Common myeloid progenitor, CD34-positive (primary cell): ENCODE results near the gene HCN4. TPM values are rescaled to one million over a fixed set of nuclear protein-coding genes. Genes with fewer than 3 reads are reported as not detected.
"Not testable (repeated sequence)": the region's sequence is repeated elsewhere in the genome, so short reads cannot be mapped to it uniquely, and the experiment has no call there.

Experiments
- CTCF ChIA-PET: fragments of 350-600 bp; sonication (Branson Sonifier 250); formaldehyde crosslinking; loops from one replicate; lab custom pipeline; 2021; ENCODE audit warnings: antibody characterized with exemption; lab: Charles Lee
- POLR2A ChIA-PET: fragments of 350-600 bp; sonication (Branson Sonifier 250); formaldehyde crosslinking; loops from one replicate; lab custom pipeline; 2021; ENCODE audit warnings: antibody characterized with exemption; lab: Charles Lee
- DNase-seq, 3 donors: peaks; one replicate each; pipeline versions ENCODE4 v3.0.0 to v3.0.0-alpha.2; 2013
- H3K27ac ChIP-seq, 2 experiments: 1 replicate in 1 of 2; 2 replicates in 1 of 2; pipeline ENCODE4 v1.7.0; 2013; ENCODE audit warnings: inconsistent platforms in 2 of 2, low read length in 2 of 2, mild to moderate bottlenecking in 2 of 2, low read depth in 1 of 2, moderate library complexity in 1 of 2; ENCODE audit not compliant: severe bottlenecking in 2 of 2, insufficient read depth in 1 of 2, poor library complexity in 1 of 2
- H3K27me3 ChIP-seq, 5 experiments: replicated peaks in 2 of 5; 1 replicate in 3 of 5; 2 replicates in 2 of 5; pipeline versions ENCODE4 v1.6.1 to v1.7.0; 2013; ENCODE audit warnings: low read length in 4 of 5, mild to moderate bottlenecking in 2 of 5, moderate library complexity in 2 of 5, inconsistent platforms in 1 of 5; ENCODE audit not compliant: insufficient read depth in 5 of 5, control insufficient read depth in 4 of 5
- H3K36me3 ChIP-seq, 4 experiments: 1 replicate in 2 of 4; 2 replicates in 2 of 4; pipeline versions ENCODE4 v1.6.1 to v1.7.0; 2013; ENCODE audit warnings: low read length in 3 of 4, control low read depth in 1 of 4, mild to moderate bottlenecking in 1 of 4; ENCODE audit not compliant: control insufficient read depth in 4 of 4, insufficient read depth in 4 of 4
- H3K4me1 ChIP-seq, 4 experiments: 1 replicate in 3 of 4; 2 replicates in 1 of 4; pipeline versions ENCODE4 v1.6.1 to v1.7.1; 2013; ENCODE audit warnings: low read length in 3 of 4, mild to moderate bottlenecking in 3 of 4, control low read depth in 1 of 4, inconsistent platforms in 1 of 4, moderate library complexity in 1 of 4; ENCODE audit not compliant: control insufficient read depth in 4 of 4, insufficient read depth in 4 of 4; ENCODE audit errors: control extremely low read depth in 1 of 4
- H3K4me3 ChIP-seq, 7 experiments: 1 replicate in 4 of 7; 2 replicates in 3 of 7; pipeline versions ENCODE4 v1.5.1 to v1.7.0; 2013; ENCODE audit warnings: mild to moderate bottlenecking in 7 of 7, low read length in 6 of 7, moderate library complexity in 6 of 7, inconsistent platforms in 2 of 7, low read depth in 2 of 7, control low read depth in 1 of 7; ENCODE audit not compliant: insufficient read depth in 4 of 7, control insufficient read depth in 1 of 7; ENCODE audit errors: extremely low read depth in 1 of 7
- H3K9me3 ChIP-seq, 5 experiments: 1 replicate in 4 of 5; 2 replicates in 1 of 5; pipeline versions ENCODE4 v1.6.1 to v1.7.1; 2013; ENCODE audit warnings: low read length in 4 of 5, mild to moderate bottlenecking in 2 of 5, inconsistent platforms in 1 of 5, low read depth in 1 of 5, moderate library complexity in 1 of 5; ENCODE audit not compliant: control insufficient read depth in 4 of 5, insufficient read depth in 2 of 5; ENCODE audit errors: control extremely low read depth in 1 of 5
- WGBS: methylation state at CpG from one replicate; pipeline ENCODE4 v1.1.5; 2013; ENCODE audit not compliant: insufficient coverage; 5-methylcytosine and 5-hydroxymethylcytosine counted together
- polyA plus RNA-seq: library from polyadenylated mRNA; unstranded; fragments of 120-200 nt; gene quantifications from one replicate; pipeline ENCODE4 v1.2.1, GENCODE V29; 2013

Gene HCN4
- not detected for polyA plus RNA-seq

GRCh38 chr15:73368301-73369136 lies at the start of gene HCN4:
Gene HCN4 (minus strand): TSS chr15:73368958. CDS start chr15:73368270, 688 bp downstream.
- ChIA-PET POLR2A (no interaction called here), CTCF (no interaction called here)
- no peaks in the 10 kb centered on the region for H3K9me3 ChIP-seq
- H3K4me3 ChIP-seq, result peak within 1 kb of the TSS in 2 of 7 experiments; percentile 38 to 46
- peak in 1 of 3 donors; percentile 3 for DNase-seq
- no peaks in the 10 kb centered on the region for H3K36me3 ChIP-seq
- H3K27ac ChIP-seq, result no peak within 1 kb of the TSS
- peaks cover 0 to 13% (median 6%) of the 10 kb centered on the region in 4 experiments for H3K4me1 ChIP-seq
- WGBS, result under 1% methylated on average over 90 of the region's 109 CpGs
- H3K27me3 ChIP-seq, result peaks cover 0 to 100% (median 34%) of the 10 kb centered on the region in 5 experiments

- WGBS, result 83% methylated on average over 3 of the region's 3 CpGs
Observed at GRCh38 chr15:73414876-73415275, 46.1 kb upstream of the HCN4 start.

GRCh38 chr15:73403171-73403570 lies 34.4 kb upstream of the HCN4 start:
- no peaks in the 10 kb centered on the region for H3K4me1 ChIP-seq
- H3K27ac ChIP-seq, result no peak overlapping the region
- H3K36me3 ChIP-seq, result no peaks in the 10 kb centered on the region
- no peak for DNase-seq
- H3K4me3 ChIP-seq, result no peak overlapping the region
- peaks cover 0 to 10% (median 3%) of the 10 kb centered on the region in 5 experiments for H3K27me3 ChIP-seq
- CTCF ChIA-PET, result no interaction called here
- POLR2A ChIA-PET, result no interaction called here
- no peaks in the 10 kb centered on the region for H3K9me3 ChIP-seq

More at GRCh38 chr15:73414876-73415275, 46.1 kb upstream of the HCN4 start:
- Histone ChIP-seq H3K36me3 (no peaks in the 10 kb centered on the region), H3K27me3 (peaks cover 0 to 7% (median 0%) of the 10 kb centered on the region in 5 experiments), H3K27ac (no peak overlapping the region), H3K4me1 (no peaks in the 10 kb centered on the region), H3K4me3 (no peak overlapping the region), H3K9me3 (peaks cover 0 to 4% (median 0%) of the 10 kb centered on the region in 5 experiments)
- DNase-seq, result no peak
- POLR2A ChIA-PET, result no interaction called here
- CTCF ChIA-PET, result no interaction called here

- WGBS, result 73% methylated on average over 3 of the region's 6 CpGs
- H3K4me3 ChIP-seq, H3K9me3 ChIP-seq, H3K4me1 ChIP-seq, CTCF ChIA-PET, H3K27ac ChIP-seq, DNase-seq, POLR2A ChIA-PET, H3K36me3 ChIP-seq: not testable (repeated sequence)
- H3K27me3 ChIP-seq, result peaks cover 3 to 18% (median 5%) of the 10 kb centered on the region in 5 experiments
Observed at GRCh38 chr15:73400222-73400621, 31.5 kb upstream of the HCN4 start.

GRCh38 chr15:73398861-73399260 lies 30.1 kb upstream of the HCN4 start:
- H3K27ac ChIP-seq, result no peak overlapping the region
- WGBS, result 100% methylated on average over 2 of the region's 4 CpGs
- H3K9me3 ChIP-seq, result no peaks in the 10 kb centered on the region
- no peak for DNase-seq
- POLR2A ChIA-PET, result no interaction called here
- peaks cover 4 to 22% (median 7%) of the 10 kb centered on the region in 5 experiments for H3K27me3 ChIP-seq
- H3K36me3 ChIP-seq, result no peaks in the 10 kb centered on the region
- CTCF ChIA-PET, result no interaction called here
- H3K4me1 ChIP-seq, result no peaks in the 10 kb centered on the region
- no peak overlapping the region for H3K4me3 ChIP-seq

DNA sequence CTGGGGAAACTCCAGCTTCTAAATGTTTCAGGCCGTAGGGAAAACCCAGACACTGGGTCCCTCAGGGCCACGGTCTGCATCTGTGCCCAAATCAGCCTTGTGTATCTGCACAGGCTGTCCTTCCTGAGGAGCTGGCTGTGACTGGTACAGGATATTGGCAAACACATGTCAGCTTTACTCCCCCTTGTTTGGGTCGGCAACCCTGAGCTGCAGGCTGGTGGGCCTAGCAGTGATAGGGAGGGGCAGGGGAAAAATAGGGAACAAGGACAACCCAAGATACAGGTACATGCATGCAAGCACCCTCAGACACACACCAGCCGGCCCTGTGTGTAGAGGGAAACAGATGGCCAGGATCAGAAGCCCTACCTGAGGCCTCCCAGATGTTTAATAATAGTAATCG lies 28.7 kb upstream of the HCN4 start:
- Histone ChIP-seq H3K27ac (no peak overlapping the region), H3K9me3 (no peaks in the 10 kb centered on the region), H3K4me1 (no peaks in the 10 kb centered on the region), H3K27me3 (peaks cover 0 to 26% (median 15%) of the 10 kb centered on the region in 5 experiments), H3K36me3 (no peaks in the 10 kb centered on the region), H3K4me3 (no peak overlapping the region)
- CTCF ChIA-PET, result interaction anchor here (1.0 kb wide), 1 partner anchor 27 kb away, joined by 3 read pairs; no protein-coding TSS in a partner anchor
- 80% methylated on average over 3 of the region's 5 CpGs for WGBS
- DNase-seq, result no peak
- POLR2A ChIA-PET, result no interaction called here

GRCh38 chr15:73395671-73396070 lies 26.9 kb upstream of the HCN4 start:
- no peak overlapping the region for H3K4me3 ChIP-seq
- ChIA-PET POLR2A (interaction anchor here (0.7 kb wide), 1 partner anchor 11 kb away, joined by 4 read pairs; no protein-coding TSS in a partner anchor), CTCF (no interaction called here)
- no peak for DNase-seq
- H3K9me3 ChIP-seq, result peaks cover 0 to 2% (median 0%) of the 10 kb centered on the region in 5 experiments
- H3K4me1 ChIP-seq, result no peaks in the 10 kb centered on the region
- WGBS, result 90% methylated on average over 2 of the region's 2 CpGs
- H3K36me3 ChIP-seq, result no peaks in the 10 kb centered on the region
- H3K27ac ChIP-seq, result no peak overlapping the region
- H3K27me3 ChIP-seq, result peaks cover 0 to 34% (median 20%) of the 10 kb centered on the region in 5 experiments
